Esophagus muscularis mucosa (tissue), 4 donors: ENCODE measurements around the gene GABRB2.

ENCODE experiments used
- EP300 ChIP-seq: sonication (generic); formaldehyde crosslinking; IDR thresholded peaks from one replicate; pipeline ENCODE4 v1.6.1; 2017; ENCODE audit warnings: antibody characterized with exemption
- POLR2A ChIP-seq: fragments of 450-650 bp; IDR thresholded peaks from one replicate; pipeline ENCODE4 v1.6.1; 2017; ENCODE audit warnings: antibody characterized with exemption, moderate library complexity, mild to moderate bottlenecking, low read depth
- POLR2AphosphoS5 ChIP-seq, 2 donors: sonication (generic); formaldehyde crosslinking; IDR thresholded peaks; one replicate each; pipeline ENCODE4 v1.6.1; 2017; ENCODE audit warnings: antibody characterized with exemption in 2 of 2
- TF ChIP-seq, protein P1 (sequence below), 3 experiments: fragments of 200-600 bp in 2 of 3; fragments of 450-650 bp in 1 of 3; sonication (generic) in 2 of 3; IDR thresholded peaks; one replicate each; pipeline ENCODE4 v1.5.1; 2017 to 2019; ENCODE audit warnings: antibody characterized with exemption in 3 of 3, mild to moderate bottlenecking in 2 of 3, moderate library complexity in 1 of 3

DNA sequence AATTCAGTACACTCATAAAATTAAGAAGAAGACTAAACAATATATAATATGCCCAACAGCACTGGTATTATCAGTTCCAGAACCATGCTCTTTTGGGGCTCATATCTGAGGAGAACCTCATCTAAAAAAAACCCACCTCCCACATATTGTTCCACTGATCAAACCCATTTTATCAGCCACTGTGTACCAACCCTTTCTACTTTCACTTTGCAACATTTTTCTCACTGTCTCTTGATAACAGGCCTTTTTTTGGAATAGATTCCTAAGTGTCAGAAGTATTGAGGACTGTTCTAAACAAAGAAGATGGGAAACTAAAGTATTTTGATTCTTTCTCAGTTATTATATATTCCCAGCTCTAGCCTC is 173.2 kb downstream of the GABRB2 start:
- TF ChIP-seq, protein P1, sequence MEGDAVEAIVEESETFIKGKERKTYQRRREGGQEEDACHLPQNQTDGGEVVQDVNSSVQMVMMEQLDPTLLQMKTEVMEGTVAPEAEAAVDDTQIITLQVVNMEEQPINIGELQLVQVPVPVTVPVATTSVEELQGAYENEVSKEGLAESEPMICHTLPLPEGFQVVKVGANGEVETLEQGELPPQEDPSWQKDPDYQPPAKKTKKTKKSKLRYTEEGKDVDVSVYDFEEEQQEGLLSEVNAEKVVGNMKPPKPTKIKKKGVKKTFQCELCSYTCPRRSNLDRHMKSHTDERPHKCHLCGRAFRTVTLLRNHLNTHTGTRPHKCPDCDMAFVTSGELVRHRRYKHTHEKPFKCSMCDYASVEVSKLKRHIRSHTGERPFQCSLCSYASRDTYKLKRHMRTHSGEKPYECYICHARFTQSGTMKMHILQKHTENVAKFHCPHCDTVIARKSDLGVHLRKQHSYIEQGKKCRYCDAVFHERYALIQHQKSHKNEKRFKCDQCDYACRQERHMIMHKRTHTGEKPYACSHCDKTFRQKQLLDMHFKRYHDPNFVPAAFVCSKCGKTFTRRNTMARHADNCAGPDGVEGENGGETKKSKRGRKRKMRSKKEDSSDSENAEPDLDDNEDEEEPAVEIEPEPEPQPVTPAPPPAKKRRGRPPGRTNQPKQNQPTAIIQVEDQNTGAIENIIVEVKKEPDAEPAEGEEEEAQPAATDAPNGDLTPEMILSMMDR (IDR thresholded peaks at IDR 0.05), result no peak
- TF ChIP-seq EP300 (no peak), POLR2A (no peak), POLR2AphosphoS5 (IDR thresholded peaks at IDR 0.05) (no peak)
